Glomerular endothelial cell (primary cell): Measurements from ENCODE around the gene C3orf18. TPM values are rescaled to one million over a fixed set of nuclear protein-coding genes. Genes with fewer than 3 reads are reported as not detected.

ENCODE experiments used
- DNase-seq: peaks from one replicate; pipeline ENCODE4 v3.0.0-alpha.2; 2011; ENCODE audit warnings: low read depth, low spot score; ENCODE audit errors: extremely low read depth
- total RNA-seq: library from RNA; depleted of rRNA; stranded (reverse); fragments of >200 nt; gene quantifications from 2 replicates; pipeline ENCODE4 v1.2.3, GENCODE V29; 2015

The C3orf18 gene
- total RNA-seq, 1 donor from 2014 or later = 4.2 TPM

GRCh38 chr3:50551681-50552435 is 15.7 kb downstream of the C3orf18 start:
- DNase-seq = no peak

- DNase-seq = no peak
Observed at GRCh38 chr3:50551054-50551659, 16.4 kb downstream of the C3orf18 start.

GRCh38 chr3:50550079-50550736 is 17.3 kb downstream of the C3orf18 start:
- no peak for DNase-seq

- DNase-seq = no peak
Observed at GRCh38 chr3:50549226-50549625, 18.3 kb downstream of the C3orf18 start.

- no peak for DNase-seq
Observed at GRCh38 chr3:50545781-50546180, 21.8 kb downstream of the C3orf18 start.

- DNase-seq = peak; percentile 23
Observed at GRCh38 chr3:50542177-50543034, 25.1 kb downstream of the C3orf18 start.

- DNase-seq = no peak
Observed at GRCh38 chr3:50539356-50540286, 27.9 kb downstream of the C3orf18 start.

GRCh38 chr3:50537421-50538129 is 30.0 kb downstream of the C3orf18 start:
- DNase-seq = no peak

- no peak for DNase-seq
Observed at GRCh38 chr3:50536471-50537180, 30.9 kb downstream of the C3orf18 start.

- DNase-seq = no peak
Observed at GRCh38 chr3:50534681-50535330, 32.7 kb downstream of the C3orf18 start.

- no peak for DNase-seq
Observed at GRCh38 chr3:50533807-50534461, 33.6 kb downstream of the C3orf18 start.

GRCh38 chr3:50533316-50533715 is 34.2 kb downstream of the C3orf18 start:
- DNase-seq = no peak

GRCh38 chr3:50532062-50532705 is 35.4 kb downstream of the C3orf18 start:
- DNase-seq = no peak

- DNase-seq = no peak
Observed at GRCh38 chr3:50531201-50531600, 36.3 kb downstream of the C3orf18 start.

GRCh38 chr3:50530001-50530970 is 37.3 kb downstream of the C3orf18 start:
- no peak for DNase-seq

- DNase-seq = no peak
Observed at GRCh38 chr3:50525987-50526386, 41.6 kb downstream of the C3orf18 start.
